GM18520 (cell line): ENCODE data around the gene ACAA1.
"Not testable (repeated sequence)": the region's sequence is repeated elsewhere in the genome, so short reads cannot be mapped to it uniquely, and the experiment has no call there.

Experiments
- ATAC-seq: cut with Tn5 transposase; IDR thresholded peaks from one replicate; pipeline ENCODE4 v1.9.1; 2021; ENCODE audit not compliant: unreplicated experiment

The ACAA1 gene

GRCh38 chr3:38107911-38108648 is 28.8 kb downstream of the ACAA1 start:
- no peak for ATAC-seq

GRCh38 chr3:38105525-38105924 is 31.4 kb downstream of the ACAA1 start:
- no peak for ATAC-seq

GRCh38 chr3:38102444-38102814 is 34.5 kb downstream of the ACAA1 start:
- no peak for ATAC-seq

- no peak for ATAC-seq
Observed at GRCh38 chr3:38101811-38102443, 35.0 kb downstream of the ACAA1 start.

GRCh38 chr3:38100498-38100897 is 36.4 kb downstream of the ACAA1 start:
- ATAC-seq = no peak

- no peak for ATAC-seq
Observed at GRCh38 chr3:38099518-38099917, 37.4 kb downstream of the ACAA1 start.

GRCh38 chr3:38098376-38098723 is 38.6 kb downstream of the ACAA1 start:
- no peak for ATAC-seq

- ATAC-seq = no peak
Observed at GRCh38 chr3:38097446-38098375, 39.2 kb downstream of the ACAA1 start.

GRCh38 chr3:38095669-38096483 is 41.1 kb downstream of the ACAA1 start:
- ATAC-seq = no peak

GRCh38 chr3:38094999-38095398 is 41.9 kb downstream of the ACAA1 start:
- ATAC-seq = no peak

GRCh38 chr3:38090453-38090852 is 46.5 kb downstream of the ACAA1 start:
- ATAC-seq = no peak

GRCh38 chr3:38089163-38089562 is 47.8 kb downstream of the ACAA1 start:
- no peak for ATAC-seq

GRCh38 chr3:38088126-38089078 is 48.5 kb downstream of the ACAA1 start:
- no peak for ATAC-seq

- not testable (repeated sequence) for ATAC-seq
Observed at GRCh38 chr3:38087278-38087677, 49.6 kb downstream of the ACAA1 start.

GRCh38 chr3:38086496-38086895 is 50.4 kb downstream of the ACAA1 start:
- no peak for ATAC-seq

GRCh38 chr3:38085943-38086324 is 51.0 kb downstream of the ACAA1 start:
- ATAC-seq = no peak

GRCh38 chr3:38085311-38085942 is 51.5 kb downstream of the ACAA1 start:
- ATAC-seq = no peak

- no peak for ATAC-seq
Observed at GRCh38 chr3:38084334-38085310, 52.3 kb downstream of the ACAA1 start.
